H1 (cell line): ENCODE measurements around the gene RBMS1. TPM values are rescaled to one million over a fixed set of nuclear protein-coding genes. Genes with fewer than 3 reads are reported as not detected.

Source experiments
- BRCA1 ChIP-seq: IDR thresholded peaks from 2 replicates; pipeline ENCODE4 v1.6.1; 2012; ENCODE audit warnings: low read depth, low read length, improper control_type of control experiment
- RFX5 ChIP-seq: IDR thresholded peaks from 2 replicates; pipeline ENCODE4 v1.6.1; 2011; ENCODE audit warnings: low read depth, low read length, improper control_type of control experiment, borderline replicate concordance
- SAP30 ChIP-seq: fragments of 300-600 bp; sonication (generic); IDR thresholded peaks from 2 replicates; pipeline ENCODE4 v1.7.1; 2012; ENCODE audit warnings: low read length, moderate library complexity, mild to moderate bottlenecking, inconsistent platforms; ENCODE audit not compliant: insufficient read depth, insufficient replicate concordance
- SIX5 ChIP-seq: IDR thresholded peaks from 2 replicates; pipeline ENCODE4 v1.6.1; 2011; ENCODE audit warnings: mild to moderate bottlenecking, low read depth, low read length
- SRF ChIP-seq: IDR thresholded peaks from 2 replicates; pipeline ENCODE4 v1.6.1; 2011; ENCODE audit warnings: mild to moderate bottlenecking, low read depth, low read length, moderate library complexity
- polyA plus RNA-seq, 7 experiments: library from polyadenylated mRNA; depleted of rRNA in 3 of 7; stranded (reverse) in 5 of 7; unstranded in 2 of 7; fragments of >200 nt in 5 of 7; fragments of 200-250 nt in 2 of 7; gene quantifications; 1 replicate in 5 of 7; 2 replicates in 1 of 7; 4 replicates in 1 of 7; pipeline versions ENCODE4 v1.2.1 to v1.2.3, GENCODE V29; 2011 to 2013; ENCODE audit warnings: missing spikeins in 2 of 7, mixed read lengths in 2 of 7
- total RNA-seq: library from RNA; stranded (reverse); fragmentation: NEBNext Ultra II Directional; extraction: Animal tissue kit (Norgen Biotek cat#: 25700); gene quantifications from 2 replicates; pipeline ENCODE4 v1.2.1, GENCODE V29; 2021

Gene RBMS1
- total and polyA plus RNA-seq, 2 of the 8 experiments (the other 6 are each of a cell fraction or from before 2014, with no cell fraction given): 53.7 to 60.0 TPM

- TF ChIP-seq SIX5 (no peak), SRF (no peak), SAP30 (no peak), BRCA1 (no peak), RFX5 (no peak)
Observed at GRCh38 chr2:160541745-160542144, 48.1 kb upstream of the RBMS1 start (continued).
